DOHH2 (cell line): ENCODE measurements around the gene OR14J1.
"Not testable (repeated sequence)": the region's sequence is repeated elsewhere in the genome, so short reads cannot be mapped to it uniquely, and the experiment has no call there.

Experiments
- CTCF ChIP-seq: fragments of 200-600 bp; sonication (generic); IDR thresholded peaks from one replicate; pipeline ENCODE4 v1.5.1; 2014; ENCODE audit warnings: antibody characterized with exemption, mild to moderate bottlenecking, low read depth, low read length; ENCODE audit not compliant: poor library complexity, severe bottlenecking
- EZH2phosphoT487 ChIP-seq: fragments of 200-600 bp; sonication (generic); IDR thresholded peaks from 2 replicates; pipeline ENCODE4 v1.6.1; 2017; ENCODE audit warnings: borderline replicate concordance, mild to moderate bottlenecking, antibody characterized with exemption, low read length, moderate library complexity, mixed read lengths

DNA sequence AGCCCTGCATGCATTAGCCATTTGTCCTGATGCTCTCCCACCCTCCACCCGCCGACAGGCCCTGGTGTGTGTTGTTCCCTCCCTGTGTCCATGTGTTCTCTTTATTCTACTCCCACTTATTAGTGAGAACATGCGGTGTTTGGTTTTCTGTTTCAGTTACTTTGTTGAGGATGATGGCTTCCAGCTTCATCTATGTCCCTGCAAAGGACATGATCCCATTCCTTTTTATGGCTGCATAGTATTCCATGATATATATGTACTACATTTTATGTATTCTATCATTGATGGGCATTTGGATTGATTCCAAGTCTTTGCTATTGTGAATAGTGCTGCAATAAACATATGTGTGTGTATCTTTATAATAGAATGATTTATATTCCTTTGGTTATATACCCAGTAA is 47.8 kb downstream of the OR14J1 start:
- not testable (repeated sequence) for TF ChIP-seq CTCF, EZH2phosphoT487
